ENCODE data around the gene FAM98C.

- TF ChIP-seq CTCF (IDR thresholded peaks at IDR 0.05) (no peak), POLR2A (IDR thresholded peaks at IDR 0.05) (no peak)
These were observed 13.6 kb upstream of the FAM98C start for GRCh38 chr19:38389101-38389925.

All from prostate gland (tissue), 2 donors.